ENCODE measurements around the gene GIT2. TPM values are rescaled to one million over a fixed set of nuclear protein-coding genes. Genes with fewer than 3 reads are reported as not detected.
A peak's percentile ranks its signal among the peaks of the same experiment; 100 is the strongest.

GIT2 gene
- total and polyA plus RNA-seq, 2 of the 13 experiments (the other 11 are each of a cell fraction or from before 2014, with no cell fraction given) = 18.4 to 19.8 TPM

DNA sequence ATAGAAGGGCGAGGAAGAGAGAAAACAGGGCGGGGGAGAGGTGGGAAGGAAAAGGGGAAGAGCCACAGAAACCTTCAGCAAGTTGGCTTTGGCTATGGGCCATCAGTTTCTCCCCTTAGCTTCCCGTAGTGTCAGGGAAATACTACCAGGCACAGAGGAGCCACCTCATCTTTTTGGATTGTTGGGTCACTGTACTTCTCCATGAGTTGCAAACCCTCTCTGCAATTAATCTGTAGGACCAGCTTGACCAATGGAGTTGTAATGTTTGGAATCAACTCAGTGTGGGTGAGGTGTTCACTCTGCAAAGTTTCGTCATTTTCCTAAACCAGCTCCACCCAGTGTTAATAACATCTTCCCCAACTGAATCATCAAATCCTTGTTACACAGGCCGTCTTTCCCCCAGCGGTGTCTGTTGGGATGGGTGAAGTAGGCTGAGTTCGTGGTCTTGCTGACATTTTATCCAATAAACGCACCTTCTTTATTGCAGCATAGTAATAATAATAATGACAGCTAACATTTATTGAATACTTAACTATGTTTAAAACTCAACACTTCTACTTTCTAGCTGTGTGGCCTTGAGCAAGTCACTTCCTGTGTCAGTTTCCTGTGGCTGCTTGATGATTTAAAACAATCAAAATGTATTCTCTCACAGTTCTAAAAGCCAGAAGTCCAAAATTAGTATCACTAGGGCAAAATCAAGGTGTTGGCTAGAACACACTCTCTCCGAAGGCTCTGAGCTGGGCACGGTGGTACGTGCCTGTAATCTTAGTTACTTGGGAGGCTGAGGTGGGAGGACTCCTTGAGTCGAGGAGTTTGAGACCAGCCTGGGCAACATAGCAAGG lies 107.8 kb downstream of the GIT2 start:
- ATAC-seq (peak; percentile 32), DNase-seq (ENCODE audit: low spot score) (no peak), FAIRE-seq (no peak)
- H3K27me3 ChIP-seq (ENCODE audit: control insufficient read depth in 1 of 2, insufficient read depth in 2 of 2, low read length in 2 of 2) = peaks cover 0 to 3% of the 10 kb centered on the region in 2 experiments; a peak in 1 of 5 replicates
- no peaks in the 10 kb centered on the region for H3K9me3 ChIP-seq (ENCODE audit: low read length)
- H3K79me2 ChIP-seq (ENCODE audit: insufficient read depth, low read length) = no peaks in the 10 kb centered on the region
- WGBS (ENCODE audit: low lambda C conversion rate) = 45% methylated on average over 12 of the region's 12 CpGs
- BruUV-seq (replicated peaks) = no TSS peak
- intact Hi-C loops (cut with micrococcal nuclease; ENCODE audit: unreplicated experiment) (no loop called here), in situ Hi-C loops (cut with HindIII; ENCODE audit: extremely low pct_ligation_motif_present, low pct_unique_long_range_greater_than_20kb) (no loop called here)
- POLR2A ChIA-PET = no interaction called here
- H3K9ac ChIP-seq (ENCODE audit: insufficient read depth, low read depth, low read length) = no peak overlapping the region; the same call in 1 of the 2 replicates
- CTCF ChIA-PET (ENCODE audit: low intra/inter-chr PET ratio, low total read pairs) = no interaction called here
- H3K4me3 ChIP-seq (replicated peaks in 1 of 3; ENCODE audit: insufficient read depth in 1 of 3, low read depth in 2 of 3, low read length in 3 of 3) = no peak overlapping the region
- H3K4me1 ChIP-seq (ENCODE audit: insufficient read depth, low read length) = peaks cover 52% of the 10 kb centered on the region
- H3K36me3 ChIP-seq (replicated peaks in 1 of 2; ENCODE audit: control insufficient read depth in 1 of 2, insufficient read depth in 2 of 2, low read length in 2 of 2) = no peaks in the 10 kb centered on the region
- no peak overlapping the region for H2AFZ ChIP-seq (ENCODE audit: low read length)
- peak overlapping the region; percentile 56; the same call in 1 of the 2 replicates for H3K4me2 ChIP-seq (ENCODE audit: low read depth, low read length)
- TF ChIP-seq ZNF564 (CRISPR knock-in tag; IDR thresholded peaks at IDR 0.05) (no peak), ZNF263 (CRISPR knock-in tag; IDR thresholded peaks at IDR 0.05) (peak; percentile 38; the same call in 1 of the 2 replicates), ZNF746 (CRISPR knock-in tag; IDR thresholded peaks at IDR 0.05) (no peak)
- no peak overlapping the region for H3K27ac ChIP-seq (ENCODE audit: extremely low read length, insufficient read depth, low read length)
- no peaks in the 10 kb centered on the region for H4K20me1 ChIP-seq (ENCODE audit: insufficient read depth, low read length)

DNA sequence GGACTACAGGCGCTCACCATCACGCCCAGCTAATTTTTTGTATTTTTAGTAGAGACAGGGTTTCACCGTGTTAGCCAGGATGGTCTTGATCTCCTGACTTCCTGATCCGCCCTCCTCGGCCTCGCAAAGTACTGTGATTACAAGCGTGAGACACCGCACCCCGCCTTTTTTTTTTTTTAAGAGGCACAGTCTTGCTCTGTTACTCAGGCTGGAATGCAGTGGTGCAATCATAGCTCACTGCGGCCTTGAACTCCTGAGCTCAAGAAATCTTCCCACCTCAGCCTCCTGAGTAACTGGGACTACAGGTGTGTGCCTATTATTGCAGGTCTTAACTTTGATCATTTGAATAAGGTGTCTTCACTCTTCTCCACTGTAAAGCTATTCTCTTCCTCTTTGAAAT lies 110.6 kb downstream of the GIT2 start:
- ChIA-PET CTCF (ENCODE audit: low intra/inter-chr PET ratio, low total read pairs) (no interaction called here), POLR2A (no interaction called here)
- Histone ChIP-seq H4K20me1 (ENCODE audit: insufficient read depth, low read length) (no peaks in the 10 kb centered on the region), H3K4me1 (ENCODE audit: insufficient read depth, low read length) (peaks cover 38% of the 10 kb centered on the region), H3K4me3 (replicated peaks in 1 of 3; ENCODE audit: insufficient read depth in 1 of 3, low read depth in 2 of 3, low read length in 3 of 3) (no peak overlapping the region), H3K9me3 (ENCODE audit: low read length) (no peaks in the 10 kb centered on the region), H3K36me3 (replicated peaks in 1 of 2; ENCODE audit: control insufficient read depth in 1 of 2, insufficient read depth in 2 of 2, low read length in 2 of 2) (no peaks in the 10 kb centered on the region), H3K27me3 (ENCODE audit: control insufficient read depth in 1 of 2, insufficient read depth in 2 of 2, low read length in 2 of 2) (peaks cover 0 to 9% of the 10 kb centered on the region in 2 experiments; a peak in 2 of 5 replicates), H3K27ac (ENCODE audit: extremely low read length, insufficient read depth, low read length) (no peak overlapping the region), H2AFZ (ENCODE audit: low read length) (no peak overlapping the region), H3K4me2 (ENCODE audit: low read depth, low read length) (peak overlapping the region; percentile 36), H3K79me2 (ENCODE audit: insufficient read depth, low read length) (no peaks in the 10 kb centered on the region), H3K9ac (ENCODE audit: insufficient read depth, low read depth, low read length) (no peak overlapping the region)
- intact Hi-C loops (cut with micrococcal nuclease; ENCODE audit: unreplicated experiment) (no loop called here), in situ Hi-C loops (cut with HindIII; ENCODE audit: extremely low pct_ligation_motif_present, low pct_unique_long_range_greater_than_20kb) (no loop called here)
- FAIRE-seq (no peak), ATAC-seq (no peak), DNase-seq (ENCODE audit: low spot score) (no peak)
- BruUV-seq (replicated peaks) = no TSS peak
- 14% methylated on average over 10 of the region's 10 CpGs for WGBS (ENCODE audit: low lambda C conversion rate)
- TF ChIP-seq ZNF543 (CRISPR knock-in tag; IDR thresholded peaks at IDR 0.05) = no peak
- TF ChIP-seq HNF4A (CRISPR knock-in tag; IDR thresholded peaks at IDR 0.05) = peak; percentile 18; the same call in 1 of the 2 replicates
- TF ChIP-seq CHD2 (IDR thresholded peaks at IDR 0.05; ENCODE audit: low read depth, low read length) = no peak
- TF ChIP-seq, protein P1, sequence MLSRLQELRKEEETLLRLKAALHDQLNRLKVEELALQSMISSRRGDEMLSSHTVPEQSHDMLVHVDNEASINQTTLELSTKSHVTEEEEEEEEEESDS (CRISPR knock-in tag; IDR thresholded peaks at IDR 0.05; ENCODE audit: borderline replicate concordance) = no peak
- TF ChIP-seq, protein P2, sequence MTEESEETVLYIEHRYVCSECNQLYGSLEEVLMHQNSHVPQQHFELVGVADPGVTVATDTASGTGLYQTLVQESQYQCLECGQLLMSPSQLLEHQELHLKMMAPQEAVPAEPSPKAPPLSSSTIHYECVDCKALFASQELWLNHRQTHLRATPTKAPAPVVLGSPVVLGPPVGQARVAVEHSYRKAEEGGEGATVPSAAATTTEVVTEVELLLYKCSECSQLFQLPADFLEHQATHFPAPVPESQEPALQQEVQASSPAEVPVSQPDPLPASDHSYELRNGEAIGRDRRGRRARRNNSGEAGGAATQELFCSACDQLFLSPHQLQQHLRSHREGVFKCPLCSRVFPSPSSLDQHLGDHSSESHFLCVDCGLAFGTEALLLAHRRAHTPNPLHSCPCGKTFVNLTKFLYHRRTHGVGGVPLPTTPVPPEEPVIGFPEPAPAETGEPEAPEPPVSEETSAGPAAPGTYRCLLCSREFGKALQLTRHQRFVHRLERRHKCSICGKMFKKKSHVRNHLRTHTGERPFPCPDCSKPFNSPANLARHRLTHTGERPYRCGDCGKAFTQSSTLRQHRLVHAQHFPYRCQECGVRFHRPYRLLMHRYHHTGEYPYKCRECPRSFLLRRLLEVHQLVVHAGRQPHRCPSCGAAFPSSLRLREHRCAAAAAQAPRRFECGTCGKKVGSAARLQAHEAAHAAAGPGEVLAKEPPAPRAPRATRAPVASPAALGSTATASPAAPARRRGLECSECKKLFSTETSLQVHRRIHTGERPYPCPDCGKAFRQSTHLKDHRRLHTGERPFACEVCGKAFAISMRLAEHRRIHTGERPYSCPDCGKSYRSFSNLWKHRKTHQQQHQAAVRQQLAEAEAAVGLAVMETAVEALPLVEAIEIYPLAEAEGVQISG (CRISPR knock-in tag; IDR thresholded peaks at IDR 0.05) = no peak
- no peak for TF ChIP-seq SPEN (CRISPR knock-in tag; IDR thresholded peaks at IDR 0.05; ENCODE audit: low read depth)
- no peak for TF ChIP-seq GZF1 (CRISPR knock-in tag; IDR thresholded peaks at IDR 0.05)
- TF ChIP-seq MTF2 (CRISPR knock-in tag; IDR thresholded peaks at IDR 0.05; ENCODE audit: borderline replicate concordance) = no peak
- TF ChIP-seq ZNF724P (CRISPR knock-in tag; IDR thresholded peaks at IDR 0.05; ENCODE audit: borderline replicate concordance) = no peak
- TF ChIP-seq, protein P3, sequence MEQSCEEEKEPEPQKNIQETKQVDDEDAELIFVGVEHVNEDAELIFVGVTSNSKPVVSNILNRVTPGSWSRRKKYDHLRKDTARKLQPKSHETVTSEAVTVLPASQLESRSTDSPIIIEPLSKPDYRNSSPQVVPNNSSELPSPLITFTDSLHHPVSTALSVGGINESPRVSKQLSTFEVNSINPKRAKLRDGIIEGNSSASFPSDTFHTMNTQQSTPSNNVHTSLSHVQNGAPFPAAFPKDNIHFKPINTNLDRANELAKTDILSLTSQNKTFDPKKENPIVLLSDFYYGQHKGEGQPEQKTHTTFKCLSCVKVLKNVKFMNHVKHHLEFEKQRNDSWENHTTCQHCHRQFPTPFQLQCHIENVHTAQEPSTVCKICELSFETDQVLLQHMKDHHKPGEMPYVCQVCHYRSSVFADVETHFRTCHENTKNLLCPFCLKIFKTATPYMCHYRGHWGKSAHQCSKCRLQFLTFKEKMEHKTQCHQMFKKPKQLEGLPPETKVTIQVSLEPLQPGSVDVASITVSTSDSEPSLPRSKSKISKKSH (CRISPR knock-in tag; IDR thresholded peaks at IDR 0.05; ENCODE audit: borderline replicate concordance) = no peak
- peak; percentile 59 for TF ChIP-seq TEAD3 (CRISPR knock-in tag; optimal IDR thresholded peaks at IDR 0.05; ENCODE audit: borderline replicate concordance)

Measured in HepG2 (cell line).